HEK293T (cell line): Measurements from ENCODE around the gene TXK.
A peak's percentile ranks its signal among the peaks of the same experiment; 100 is the strongest.

ENCODE experiments used
- CTCF ChIA-PET: fragments of 350-600 bp; formaldehyde crosslinking; extraction: SDS; loops from one replicate; lab custom pipeline; 2021; ENCODE audit warnings: antibody characterized with exemption, inconsistent platforms; lab: Yijun Ruan, JAX
- POLR2A ChIA-PET: fragments of 350-600 bp; formaldehyde crosslinking; extraction: SDS; loops from one replicate; lab custom pipeline; 2020; ENCODE audit warnings: antibody characterized with exemption, inconsistent platforms; lab: Yijun Ruan, JAX
- DNase-seq: peaks from one replicate; pipeline ENCODE4 v3.0.0; 2012; ENCODE audit warnings: mixed read lengths; ENCODE audit errors: extremely low spot score
- ARNT ChIP-seq: fragments of 450-650 bp; IDR thresholded peaks from 2 replicates; pipeline ENCODE4 v1.6.1; 2017; ENCODE audit warnings: mild to moderate bottlenecking
- BHLHE40 ChIP-seq: fragments of 450-650 bp; IDR thresholded peaks from 2 replicates; pipeline ENCODE4 v1.6.1; 2016; ENCODE audit warnings: mild to moderate bottlenecking, moderate library complexity, borderline replicate concordance
- CTBP1 ChIP-seq: fragments of 450-650 bp; IDR thresholded peaks from 2 replicates; pipeline ENCODE4 v1.6.1; 2016; ENCODE audit warnings: borderline replicate concordance
- ELF4 ChIP-seq: fragments of 450-650 bp; IDR thresholded peaks from 2 replicates; pipeline ENCODE4 v1.6.1; 2017; ENCODE audit warnings: antibody characterized with exemption
- FOXA1 ChIP-seq: fragments of 450-650 bp; IDR thresholded peaks from 2 replicates; pipeline ENCODE4 v1.6.1; 2016; ENCODE audit warnings: mild to moderate bottlenecking
- FOXK2 ChIP-seq: fragments of 450-650 bp; IDR thresholded peaks from 2 replicates; pipeline ENCODE4 v1.6.1; 2016; ENCODE audit warnings: mild to moderate bottlenecking
- FOXM1 ChIP-seq: fragments of 450-650 bp; IDR thresholded peaks from 2 replicates; pipeline ENCODE4 v1.6.1; 2017; ENCODE audit warnings: mild to moderate bottlenecking, borderline replicate concordance
- HDGF ChIP-seq: fragments of 450-650 bp; IDR thresholded peaks from 2 replicates; pipeline ENCODE4 v1.6.1; 2017; ENCODE audit warnings: antibody characterized with exemption, borderline replicate concordance
- L3MBTL2 ChIP-seq: fragments of 450-650 bp; conservative IDR thresholded peaks from 2 replicates; pipeline ENCODE4 v1.6.1; 2016; ENCODE audit warnings: mild to moderate bottlenecking
- LEF1 ChIP-seq: fragments of 450-650 bp; IDR thresholded peaks from 2 replicates; pipeline ENCODE4 v1.6.1; 2017; ENCODE audit warnings: mild to moderate bottlenecking, borderline replicate concordance
- NFRKB ChIP-seq: fragments of 450-650 bp; IDR thresholded peaks from 2 replicates; pipeline ENCODE4 v1.6.1; 2016; ENCODE audit warnings: mild to moderate bottlenecking, moderate library complexity
- SP1 ChIP-seq: fragments of 450-650 bp; IDR thresholded peaks from 2 replicates; pipeline ENCODE4 v1.6.1; 2017
- SUZ12 ChIP-seq: fragments of 450-650 bp; IDR thresholded peaks from 2 replicates; pipeline ENCODE4 v1.6.1; 2016; ENCODE audit warnings: mild to moderate bottlenecking
- TARDBP ChIP-seq: fragments of 450-650 bp; IDR thresholded peaks from 2 replicates; pipeline ENCODE4 v1.6.1; 2016
- ZNF384 ChIP-seq: fragments of 450-650 bp; IDR thresholded peaks from 2 replicates; pipeline ENCODE4 v1.6.1; 2016
- TF ChIP-seq, protein P1 (sequence below): fragments of 450-650 bp; IDR thresholded peaks from 2 replicates; pipeline ENCODE4 v1.6.1; 2016

TXK gene

DNA sequence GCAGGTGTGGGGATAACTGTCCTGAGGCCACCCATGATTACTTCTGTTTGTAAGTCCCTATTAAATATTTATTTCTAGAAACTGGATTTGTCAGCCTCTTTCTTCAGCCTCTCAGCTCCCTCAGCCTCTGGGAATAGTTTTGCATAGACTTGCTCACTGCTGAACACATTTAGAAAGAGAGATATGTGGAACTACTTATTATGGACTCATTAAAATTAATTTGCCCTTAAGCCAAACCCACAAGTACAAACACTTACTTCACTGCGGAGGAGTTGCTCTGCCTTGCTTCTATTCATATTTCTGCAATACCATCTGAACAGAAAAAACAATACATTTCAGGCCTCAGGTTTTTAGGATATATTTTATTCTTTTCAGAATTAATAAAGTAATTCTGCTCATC lies 22.4 kb upstream of the TXK start:
- POLR2A ChIA-PET = no interaction called here
- no peak for DNase-seq
- TF ChIP-seq FOXM1 (no peak), FOXA1 (no peak), ZNF384 (no peak), NFRKB (no peak), LEF1 (no peak), BHLHE40 (no peak), HDGF (no peak), SP1 (no peak), SUZ12 (no peak)
- TF ChIP-seq, protein P1, sequence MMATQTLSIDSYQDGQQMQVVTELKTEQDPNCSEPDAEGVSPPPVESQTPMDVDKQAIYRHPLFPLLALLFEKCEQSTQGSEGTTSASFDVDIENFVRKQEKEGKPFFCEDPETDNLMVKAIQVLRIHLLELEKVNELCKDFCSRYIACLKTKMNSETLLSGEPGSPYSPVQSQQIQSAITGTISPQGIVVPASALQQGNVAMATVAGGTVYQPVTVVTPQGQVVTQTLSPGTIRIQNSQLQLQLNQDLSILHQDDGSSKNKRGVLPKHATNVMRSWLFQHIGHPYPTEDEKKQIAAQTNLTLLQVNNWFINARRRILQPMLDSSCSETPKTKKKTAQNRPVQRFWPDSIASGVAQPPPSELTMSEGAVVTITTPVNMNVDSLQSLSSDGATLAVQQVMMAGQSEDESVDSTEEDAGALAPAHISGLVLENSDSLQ = no peak
- CTCF ChIA-PET = interaction anchor here (0.7 kb wide), 1 partner anchor 14 kb away, joined by 3 read pairs; no protein-coding TSS in a partner anchor

DNA sequence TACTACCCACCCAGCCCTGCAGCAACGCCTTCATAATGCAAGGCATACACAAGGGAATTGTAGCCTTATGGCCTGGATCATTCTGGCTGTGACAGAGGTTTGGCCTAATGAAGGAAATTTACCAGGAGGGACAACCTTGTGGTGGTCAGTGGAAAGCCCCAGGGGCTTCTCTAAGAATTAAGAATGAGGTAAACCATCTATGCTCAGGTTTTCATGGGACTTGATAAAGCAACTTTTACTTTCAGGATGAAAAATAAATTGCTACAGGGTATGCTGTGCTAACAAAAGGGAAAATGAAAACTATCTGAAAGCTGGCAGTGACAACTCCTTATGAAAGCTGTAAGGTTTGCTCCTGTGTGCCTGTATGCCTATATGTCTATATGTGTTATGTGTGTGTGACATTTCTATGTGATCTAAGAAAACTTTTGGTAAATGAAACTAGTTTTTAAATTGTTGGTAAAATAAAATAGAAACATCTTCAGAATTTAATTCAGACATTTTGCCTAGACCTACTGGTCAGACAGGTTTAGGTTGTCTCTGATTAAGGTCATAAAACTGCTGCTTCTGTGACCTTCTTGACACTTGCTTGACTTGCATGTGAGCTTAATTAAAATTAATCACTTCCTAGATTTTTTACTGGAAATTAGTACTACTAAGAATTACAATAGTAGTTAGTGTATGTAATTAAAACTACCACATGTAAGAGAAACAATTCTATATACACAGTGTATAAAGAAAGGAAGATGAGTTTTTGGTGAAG lies 19.9 kb upstream of the TXK start:
- DNase-seq = no peak
- ChIA-PET POLR2A (no interaction called here), CTCF (no interaction called here)
- TF ChIP-seq L3MBTL2 (no peak), SP1 (no peak), FOXM1 (no peak), ARNT (no peak), SUZ12 (no peak), FOXK2 (no peak), ZNF384 (no peak), BHLHE40 (no peak), LEF1 (no peak), TARDBP (no peak), FOXA1 (no peak), HDGF (no peak), CTBP1 (no peak), ELF4 (no peak), NFRKB (no peak)
- TF ChIP-seq, protein P1 = no peak

DNA sequence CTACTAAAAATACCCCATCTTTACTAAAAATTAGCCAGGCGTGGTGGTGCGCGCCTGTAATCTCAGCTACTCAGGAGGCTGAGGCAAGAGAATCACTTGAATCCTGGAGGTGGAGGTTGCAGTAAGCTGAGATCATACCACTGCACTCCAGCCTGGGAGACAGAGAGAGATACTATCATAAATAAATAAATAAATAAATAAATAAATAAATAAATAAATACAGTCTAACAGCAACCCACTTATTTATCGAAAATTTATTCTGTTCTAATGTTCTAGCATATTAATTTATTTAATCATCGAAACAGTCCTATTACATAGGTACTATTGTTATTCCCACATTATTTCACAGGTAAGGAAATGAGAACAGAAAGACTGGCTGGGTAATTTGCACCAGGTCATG lies 18.2 kb upstream of the TXK start:
- ChIA-PET CTCF (no interaction called here), POLR2A (no interaction called here)
- TF ChIP-seq FOXA1 (no peak), ARNT (no peak), ZNF384 (no peak)

DNA sequence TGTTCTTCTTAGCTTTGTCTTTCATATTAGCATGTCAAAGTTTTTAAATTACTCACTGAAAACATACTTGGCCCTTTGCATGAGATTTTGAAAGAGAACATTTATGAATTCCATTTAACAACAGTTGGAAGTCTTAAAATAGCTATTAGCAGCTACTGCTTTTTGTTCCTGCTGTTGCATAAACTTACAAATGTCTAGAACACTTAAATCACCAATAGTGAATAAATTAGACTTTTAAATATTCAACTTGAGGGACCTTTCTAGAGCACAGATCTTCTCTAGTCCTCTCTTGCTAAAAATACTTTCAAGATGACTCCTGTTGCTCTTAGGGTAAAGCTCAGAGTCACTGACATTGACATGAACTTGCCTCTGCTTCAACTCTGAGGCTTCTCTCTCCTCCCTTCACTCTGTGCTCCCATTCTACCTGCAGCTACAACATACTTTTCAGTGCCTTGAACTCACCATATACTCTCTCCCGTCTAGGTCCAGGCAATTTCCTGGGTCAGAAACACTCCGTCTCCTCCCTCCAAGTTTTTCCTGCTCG lies 15.8 kb upstream of the TXK start:
- ChIA-PET POLR2A (no interaction called here), CTCF (no interaction called here)
- DNase-seq = no peak
- TF ChIP-seq ARNT (no peak), LEF1 (no peak)

More for the DNA sequence above, 18.2 kb upstream of the TXK start:
- DNase-seq = no peak

DNA sequence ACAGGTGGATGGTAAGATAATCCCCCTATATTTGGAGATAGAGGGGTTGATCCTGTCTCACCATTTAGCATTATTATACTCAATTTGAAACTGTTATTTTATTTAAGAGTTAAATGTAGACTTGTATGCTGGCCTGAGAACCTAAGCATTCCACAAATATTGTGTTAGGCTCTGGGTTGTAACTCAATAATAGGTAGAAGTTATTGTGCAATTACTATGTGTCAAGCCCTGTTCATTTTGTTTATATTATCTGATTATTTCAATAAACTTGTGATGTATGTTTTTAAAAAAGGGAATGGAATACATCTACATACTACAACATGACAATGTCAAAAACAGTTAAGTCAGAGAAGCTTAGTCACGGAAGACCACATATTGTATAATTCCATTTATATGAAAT lies 13.6 kb upstream of the TXK start:
- TF ChIP-seq FOXM1 (no peak), ZNF384 (no peak)
- DNase-seq = no peak
- CTCF ChIA-PET = no interaction called here
- POLR2A ChIA-PET = no interaction called here

DNA sequence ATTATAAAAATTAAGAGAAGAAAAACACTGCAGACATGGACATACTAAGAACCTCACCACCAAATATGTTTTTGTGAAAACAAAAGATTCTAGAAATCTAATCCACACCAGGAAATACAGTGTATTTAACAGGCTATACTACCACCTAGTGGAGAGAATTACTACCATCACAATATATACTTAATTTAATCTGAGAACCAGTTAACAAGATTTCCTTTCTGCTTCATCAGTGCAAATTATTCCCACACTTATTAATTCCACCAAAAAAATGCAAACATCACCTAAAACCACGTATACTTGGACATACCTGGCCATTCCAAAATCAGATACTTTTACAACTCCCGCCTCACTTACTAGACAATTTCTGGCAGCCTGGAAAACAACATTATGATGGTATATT lies 7.0 kb upstream of the TXK start:
- TF ChIP-seq FOXM1 (no peak), ZNF384 (no peak), ELF4 (no peak), SUZ12 (no peak), HDGF (no peak), ARNT (no peak), BHLHE40 (no peak), FOXK2 (no peak), L3MBTL2 (no peak), TARDBP (no peak), NFRKB (no peak), FOXA1 (no peak), LEF1 (no peak), SP1 (no peak), CTBP1 (no peak)
- TF ChIP-seq, protein P1 = no peak
- peak; percentile 14 for DNase-seq
- CTCF ChIA-PET = no interaction called here
- POLR2A ChIA-PET = no interaction called here
